Measurements from ENCODE around the gene SLC28A1. TPM values are rescaled to one million over a fixed set of nuclear protein-coding genes. Genes with fewer than 3 reads are reported as not detected.

Gene SLC28A1
- total and polyA plus RNA-seq, 2 donors (not counting 1 experiment from before 2014, with no cell fraction given) = not detected

- Histone ChIP-seq H3K79me2 (ENCODE audit: control insufficient read depth, insufficient read depth, low read length) (no peaks in the 10 kb centered on the region), H3K4me3 (ENCODE audit: control extremely low read depth in 1 of 5, extremely low read depth in 1 of 5, insufficient read depth in 1 of 5, low read depth in 2 of 5, low read length in 4 of 5) (no peak overlapping the region), H4K20me1 (ENCODE audit: control insufficient read depth, insufficient read depth, low read length, poor library complexity, severe bottlenecking) (no peaks in the 10 kb centered on the region), H3K4me2 (replicated peaks; ENCODE audit: low read depth, low read length, poor library complexity, severe bottlenecking) (no peak overlapping the region), H3K27ac (ENCODE audit: low read length in 2 of 2) (no peak overlapping the region), H3K36me3 (replicated peaks in 1 of 2; ENCODE audit: control extremely low read depth in 1 of 2, control insufficient read depth in 1 of 2, extremely low read depth in 1 of 2, insufficient read depth in 2 of 2, low read length in 1 of 2) (no peaks in the 10 kb centered on the region), H3K9me3 (ENCODE audit: control extremely low read depth in 1 of 3, control insufficient read depth in 2 of 3, insufficient read depth in 1 of 3, low read length in 2 of 3) (no peaks in the 10 kb centered on the region), H3K9ac (ENCODE audit: low read length) (no peak overlapping the region), H3K27me3 (replicated peaks in 1 of 4; ENCODE audit: control extremely low read depth in 1 of 4, control insufficient read depth in 3 of 4, insufficient read depth in 4 of 4, low read length in 3 of 4) (no peaks in the 10 kb centered on the region), H3K4me1 (ENCODE audit: control insufficient read depth in 2 of 2, insufficient read depth in 2 of 2, low read length in 2 of 2) (no peaks in the 10 kb centered on the region), H2AFZ (ENCODE audit: insufficient read depth, low read depth, low read length, poor library complexity, severe bottlenecking) (no peak overlapping the region)
- H3K27ac Mint-ChIP-seq = no peak overlapping the region
- no peak overlapping the region for H3K4me3 Mint-ChIP-seq
- peaks cover 28% of the 10 kb centered on the region for H3K27me3 Mint-ChIP-seq
- POLR2A ChIA-PET = no interaction called here
- H3K9me3 Mint-ChIP-seq (ENCODE audit: insufficient read depth) = no peaks in the 10 kb centered on the region
- TF ChIP-seq EZH2 (IDR thresholded peaks at IDR 0.05; ENCODE audit: borderline replicate concordance, insufficient read depth, low read depth, low read length, poor library complexity, severe bottlenecking) (no peak), CTCF (IDR thresholded peaks at IDR 0.05) (no peak)
- intact Hi-C loops (cut with micrococcal nuclease) = no loop called here
- H3K4me1 Mint-ChIP-seq = no peaks in the 10 kb centered on the region
- ATAC-seq (ENCODE audit: low read depth) (no peak), DNase-seq (no peak)
- CTCF ChIA-PET = no interaction called here
- WGBS (ENCODE audit: insufficient coverage) = 92% methylated on average over 5 of the region's 5 CpGs
These were observed 49.5 kb upstream of the SLC28A1 start for GRCh38 chr15:84834969-84835368.

GRCh38 chr15:84835661-84836337 is 48.7 kb upstream of the SLC28A1 start:
- CTCF ChIA-PET = interaction anchor here (0.5 to 1.4 kb wide), 2 partner anchors 208 to 264 kb away, joined by 3 read pairs; no protein-coding TSS in a partner anchor
- Mint-ChIP-seq H3K9me3 (ENCODE audit: insufficient read depth) (no peaks in the 10 kb centered on the region), H3K27ac (no peak overlapping the region)

More at GRCh38 chr15:84835661-84836337, 48.7 kb upstream of the SLC28A1 start:
- POLR2A ChIA-PET = no interaction called here
- intact Hi-C loops (cut with micrococcal nuclease) = no loop called here
- Histone ChIP-seq H3K4me1 (ENCODE audit: control insufficient read depth in 2 of 2, insufficient read depth in 2 of 2, low read length in 2 of 2) (no peaks in the 10 kb centered on the region), H3K36me3 (replicated peaks in 1 of 2; ENCODE audit: control extremely low read depth in 1 of 2, control insufficient read depth in 1 of 2, extremely low read depth in 1 of 2, insufficient read depth in 2 of 2, low read length in 1 of 2) (no peaks in the 10 kb centered on the region), H3K27me3 (replicated peaks in 1 of 4; ENCODE audit: control extremely low read depth in 1 of 4, control insufficient read depth in 3 of 4, insufficient read depth in 4 of 4, low read length in 3 of 4) (no peaks in the 10 kb centered on the region), H3K27ac (ENCODE audit: low read length in 2 of 2) (no peak overlapping the region), H4K20me1 (ENCODE audit: control insufficient read depth, insufficient read depth, low read length, poor library complexity, severe bottlenecking) (no peaks in the 10 kb centered on the region), H3K9ac (ENCODE audit: low read length) (no peak overlapping the region), H3K4me3 (ENCODE audit: control extremely low read depth in 1 of 5, extremely low read depth in 1 of 5, insufficient read depth in 1 of 5, low read depth in 2 of 5, low read length in 4 of 5) (no peak overlapping the region), H3K9me3 (ENCODE audit: control extremely low read depth in 1 of 3, control insufficient read depth in 2 of 3, insufficient read depth in 1 of 3, low read length in 2 of 3) (no peaks in the 10 kb centered on the region), H3K4me2 (replicated peaks; ENCODE audit: low read depth, low read length, poor library complexity, severe bottlenecking) (no peak overlapping the region), H2AFZ (ENCODE audit: insufficient read depth, low read depth, low read length, poor library complexity, severe bottlenecking) (no peak overlapping the region), H3K79me2 (ENCODE audit: control insufficient read depth, insufficient read depth, low read length) (no peaks in the 10 kb centered on the region)
- peaks cover 28% of the 10 kb centered on the region for H3K27me3 Mint-ChIP-seq
- H3K4me1 Mint-ChIP-seq = no peaks in the 10 kb centered on the region
- H3K4me3 Mint-ChIP-seq = no peak overlapping the region
- no peak for TF ChIP-seq EZH2 (IDR thresholded peaks at IDR 0.05; ENCODE audit: borderline replicate concordance, insufficient read depth, low read depth, low read length, poor library complexity, severe bottlenecking)
- no peak for TF ChIP-seq CTCF (IDR thresholded peaks at IDR 0.05)
- DNase-seq (no peak), ATAC-seq (ENCODE audit: low read depth) (no peak)
- 74% methylated on average over 4 of the region's 5 CpGs for WGBS (ENCODE audit: insufficient coverage)

Data from B cell (primary cell).